Suprapubic skin (tissue), 4 donors: ENCODE data around the gene SORT1. TPM values are rescaled to one million over a fixed set of nuclear protein-coding genes. Genes with fewer than 3 reads are reported as not detected.
A peak's percentile ranks its signal among the peaks of the same experiment; 100 is the strongest.
"Not testable (repeated sequence)": the region's sequence is repeated elsewhere in the genome, so short reads cannot be mapped to it uniquely, and the experiment has no call there.

Experiments
- DNase-seq, 2 donors: peaks; one replicate each; pipeline ENCODE4 v3.0.0-alpha.2; 2019; ENCODE audit warnings: low spot score in 2 of 2
- H3K27ac ChIP-seq: fragments of 200-600 bp; sonication (generic); one replicate; pipeline ENCODE4 v1.5.1; 2019
- H3K27me3 ChIP-seq: fragments of 200-600 bp; sonication (generic); one replicate; pipeline ENCODE4 v1.5.1; 2019
- H3K36me3 ChIP-seq: fragments of 200-600 bp; sonication (generic); one replicate; pipeline ENCODE4 v1.5.1; 2019
- H3K4me1 ChIP-seq: fragments of 200-600 bp; sonication (generic); one replicate; pipeline ENCODE4 v1.5.1; 2019
- H3K4me3 ChIP-seq: fragments of 200-600 bp; sonication (generic); one replicate; pipeline ENCODE4 v1.5.1; 2019; ENCODE audit warnings: mild to moderate bottlenecking
- H3K9me3 ChIP-seq: fragments of 200-600 bp; sonication (generic); one replicate; pipeline ENCODE4 v1.5.1; 2019
- EP300 ChIP-seq: sonication (generic); formaldehyde crosslinking; IDR thresholded peaks from one replicate; pipeline ENCODE4 v1.6.1; 2017; ENCODE audit warnings: antibody characterized with exemption
- POLR2A ChIP-seq, 2 donors: fragments of 450-650 bp; IDR thresholded peaks; one replicate each; pipeline ENCODE4 v1.6.1; 2017; ENCODE audit warnings: antibody characterized with exemption in 2 of 2, mild to moderate bottlenecking in 2 of 2, moderate library complexity in 2 of 2
- POLR2AphosphoS5 ChIP-seq, 3 donors: sonication (generic); formaldehyde crosslinking; IDR thresholded peaks; one replicate each; pipeline ENCODE4 v1.6.1; 2017; ENCODE audit warnings: antibody characterized with exemption in 3 of 3
- WGBS: methylation state at CpG from one replicate; pipeline ENCODE4 v1.1.5; 2018; 5-methylcytosine and 5-hydroxymethylcytosine counted together
- total RNA-seq, 4 donors: library from RNA; depleted of rRNA; stranded (reverse); fragments of >200 nt; gene quantifications; one replicate each; pipeline ENCODE4 v1.1.0, GENCODE V29; 2016
- TF ChIP-seq, protein P1 (sequence below), 2 donors: fragments of 200-600 bp in 1 of 2; fragments of 450-650 bp in 1 of 2; sonication (generic) in 1 of 2; IDR thresholded peaks; one replicate each; pipeline ENCODE4 v1.5.1; 2016 to 2019; ENCODE audit warnings: antibody characterized with exemption in 2 of 2, mild to moderate bottlenecking in 1 of 2, moderate library complexity in 1 of 2

The SORT1 gene
- total RNA-seq, 4 donors from 2014 or later: 27.8 to 52.7 (median 34.5) TPM

- TF ChIP-seq POLR2AphosphoS5 (IDR thresholded peaks at IDR 0.05) (no peak), EP300 (no peak), POLR2A (IDR thresholded peaks at IDR 0.05) (no peak)
- TF ChIP-seq, protein P1, sequence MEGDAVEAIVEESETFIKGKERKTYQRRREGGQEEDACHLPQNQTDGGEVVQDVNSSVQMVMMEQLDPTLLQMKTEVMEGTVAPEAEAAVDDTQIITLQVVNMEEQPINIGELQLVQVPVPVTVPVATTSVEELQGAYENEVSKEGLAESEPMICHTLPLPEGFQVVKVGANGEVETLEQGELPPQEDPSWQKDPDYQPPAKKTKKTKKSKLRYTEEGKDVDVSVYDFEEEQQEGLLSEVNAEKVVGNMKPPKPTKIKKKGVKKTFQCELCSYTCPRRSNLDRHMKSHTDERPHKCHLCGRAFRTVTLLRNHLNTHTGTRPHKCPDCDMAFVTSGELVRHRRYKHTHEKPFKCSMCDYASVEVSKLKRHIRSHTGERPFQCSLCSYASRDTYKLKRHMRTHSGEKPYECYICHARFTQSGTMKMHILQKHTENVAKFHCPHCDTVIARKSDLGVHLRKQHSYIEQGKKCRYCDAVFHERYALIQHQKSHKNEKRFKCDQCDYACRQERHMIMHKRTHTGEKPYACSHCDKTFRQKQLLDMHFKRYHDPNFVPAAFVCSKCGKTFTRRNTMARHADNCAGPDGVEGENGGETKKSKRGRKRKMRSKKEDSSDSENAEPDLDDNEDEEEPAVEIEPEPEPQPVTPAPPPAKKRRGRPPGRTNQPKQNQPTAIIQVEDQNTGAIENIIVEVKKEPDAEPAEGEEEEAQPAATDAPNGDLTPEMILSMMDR (IDR thresholded peaks at IDR 0.05): no peak
- WGBS: 59% methylated on average over 12 of the region's 12 CpGs
- H3K4me1 ChIP-seq: peaks cover 4% of the 10 kb centered on the region
- DNase-seq: peak in 1 of 2 donors; percentile 66
- no peak overlapping the region for H3K4me3 ChIP-seq
- no peak overlapping the region for H3K27ac ChIP-seq
- H3K27me3 ChIP-seq: no peaks in the 10 kb centered on the region
- H3K9me3 ChIP-seq: no peaks in the 10 kb centered on the region
- H3K36me3 ChIP-seq: peaks cover 27% of the 10 kb centered on the region
These were observed 84.5 kb downstream of the SORT1 start for GRCh38 chr1:109312978-109313775.

DNA sequence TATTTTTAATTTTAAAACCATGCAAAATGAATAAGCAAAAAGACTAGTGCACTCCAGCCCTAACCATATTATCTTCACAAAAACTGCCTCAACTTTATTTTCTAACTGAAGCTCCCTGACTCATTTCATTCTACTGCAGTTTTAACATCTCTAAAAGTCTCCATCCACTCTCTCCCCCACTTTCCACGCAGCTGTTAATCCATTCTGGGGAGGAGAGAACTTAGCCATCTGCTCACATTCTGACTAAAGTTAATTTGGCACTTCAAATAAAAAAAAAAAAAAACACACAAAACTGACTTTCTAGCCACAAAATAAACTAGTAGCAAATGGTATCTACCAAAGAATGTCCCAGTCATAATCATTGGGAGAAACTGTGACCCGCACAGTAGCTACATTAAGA is 85.5 kb downstream of the SORT1 start:
- no peak overlapping the region for H3K4me3 ChIP-seq
- TF ChIP-seq, protein P1 (IDR thresholded peaks at IDR 0.05): no peak
- no peak for TF ChIP-seq POLR2A (IDR thresholded peaks at IDR 0.05)
- no peak for TF ChIP-seq POLR2AphosphoS5 (IDR thresholded peaks at IDR 0.05)
- TF ChIP-seq EP300: no peak
- no peak overlapping the region for H3K27ac ChIP-seq
- 79% methylated on average over 2 of the region's 2 CpGs for WGBS
- H3K27me3 ChIP-seq: no peaks in the 10 kb centered on the region
- H3K36me3 ChIP-seq: peaks cover 18% of the 10 kb centered on the region
- DNase-seq: no peak
- peaks cover 4% of the 10 kb centered on the region for H3K4me1 ChIP-seq
- no peaks in the 10 kb centered on the region for H3K9me3 ChIP-seq

DNA sequence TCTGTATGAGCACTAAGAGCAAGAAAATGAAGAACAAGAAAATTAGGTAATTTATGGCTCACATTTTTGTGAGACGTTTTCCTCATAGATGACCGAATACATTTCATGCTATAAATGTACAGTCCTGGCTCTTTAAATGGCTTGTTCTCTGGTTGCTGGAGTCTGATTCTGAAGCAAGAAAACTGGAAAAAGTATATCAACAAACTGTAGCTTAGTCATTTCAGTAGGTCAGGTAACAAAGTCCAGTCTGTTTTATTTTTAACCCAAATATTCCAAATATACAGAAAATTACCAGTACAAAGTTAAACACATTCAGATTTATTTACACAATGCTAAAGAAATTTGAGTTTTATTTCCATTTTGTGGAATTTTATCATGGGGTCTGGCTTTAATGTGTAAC is 88.4 kb downstream of the SORT1 start:
- no peak for DNase-seq
- Histone ChIP-seq H3K27ac (no peak overlapping the region), H3K4me1 (peaks cover 11% of the 10 kb centered on the region), H3K27me3 (no peaks in the 10 kb centered on the region), H3K36me3 (peaks cover 9% of the 10 kb centered on the region), H3K4me3 (no peak overlapping the region), H3K9me3 (no peaks in the 10 kb centered on the region)
- WGBS: 75% methylated on average over 2 of the region's 2 CpGs
- TF ChIP-seq, protein P1 (IDR thresholded peaks at IDR 0.05): no peak
- TF ChIP-seq POLR2A (IDR thresholded peaks at IDR 0.05): no peak
- TF ChIP-seq EP300: no peak
- no peak for TF ChIP-seq POLR2AphosphoS5 (IDR thresholded peaks at IDR 0.05)

- Histone ChIP-seq H3K36me3 (no peaks in the 10 kb centered on the region), H3K27ac (no peak overlapping the region), H3K4me3 (no peak overlapping the region), H3K27me3 (no peaks in the 10 kb centered on the region), H3K9me3 (no peaks in the 10 kb centered on the region), H3K4me1 (peaks cover 16% of the 10 kb centered on the region)
- no peak for DNase-seq
- WGBS: 69% methylated on average over 14 of the region's 14 CpGs
- TF ChIP-seq POLR2A (IDR thresholded peaks at IDR 0.05): no peak
- TF ChIP-seq, protein P1 (IDR thresholded peaks at IDR 0.05): no peak
- TF ChIP-seq EP300: no peak
- no peak for TF ChIP-seq POLR2AphosphoS5 (IDR thresholded peaks at IDR 0.05)
These were observed 90.3 kb downstream of the SORT1 start for GRCh38 chr1:109307274-109308021.

DNA sequence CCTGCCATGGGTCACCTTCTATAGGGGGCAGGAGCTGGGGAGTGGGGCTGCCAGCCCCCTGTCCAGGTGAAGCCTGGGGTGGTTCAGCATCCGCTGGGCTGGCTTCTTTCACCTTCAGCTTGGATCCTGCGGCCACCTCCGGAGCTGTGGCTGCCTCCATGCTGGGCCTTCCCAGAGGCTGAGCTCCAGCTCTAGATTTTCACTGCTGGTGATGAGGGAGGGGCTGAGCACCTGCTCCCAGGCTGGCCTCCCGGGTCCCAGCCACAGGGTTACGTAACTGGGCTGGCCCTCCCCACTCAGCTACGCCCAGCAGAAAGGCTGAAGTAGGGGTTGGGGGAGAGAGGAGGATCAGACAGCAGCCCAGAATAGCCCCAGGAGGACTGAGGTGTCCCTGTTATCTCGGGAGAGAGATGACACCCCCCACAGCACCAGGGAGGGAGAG is 90.9 kb downstream of the SORT1 start, which contains the start of gene MYBPHL:
Gene MYBPHL (minus strand): TSS at position 180 of the 442 bp plus-strand sequence. CDS start 20 bp downstream, at position 160.
- WGBS: 56% methylated on average over 2 of the region's 7 CpGs

GRCh38 chr1:109305991-109306390 is 91.7 kb downstream of the SORT1 start:
- DNase-seq, H3K27ac ChIP-seq, H3K9me3 ChIP-seq, H3K36me3 ChIP-seq, H3K4me3 ChIP-seq, H3K27me3 ChIP-seq: not testable (repeated sequence)
- H3K4me1 ChIP-seq: peaks cover 16% of the 10 kb centered on the region
- 52% methylated on average over 10 of the region's 10 CpGs for WGBS

More for the DNA sequence above, 90.9 kb downstream of the SORT1 start, which contains the start of gene MYBPHL:
- Histone ChIP-seq H3K27me3 (no peaks in the 10 kb centered on the region), H3K27ac (no peak within 1 kb of the TSS), H3K9me3 (no peaks in the 10 kb centered on the region), H3K4me1 (peaks cover 16% of the 10 kb centered on the region), H3K36me3 (no peaks in the 10 kb centered on the region), H3K4me3 (no peak within 1 kb of the TSS)
- no peak for TF ChIP-seq EP300
- no peak for DNase-seq
